NB4 (cell line): ENCODE measurements around the gene APP.
A peak's percentile ranks its signal among the peaks of the same experiment; 100 is the strongest.

Experiments used
- DNase-seq: peaks from one replicate; pipeline ENCODE4 v3.0.0; 2010; ENCODE audit warnings: low read depth
- H3K4me3 ChIP-seq: one replicate; pipeline ENCODE4 v1.5.1; 2011; ENCODE audit warnings: mild to moderate bottlenecking, low read depth, low read length, moderate library complexity
- CTCF ChIP-seq: IDR thresholded peaks from one replicate; pipeline ENCODE4 v1.5.1; 2012; ENCODE audit warnings: low read depth, low read length
- MAX ChIP-seq: IDR thresholded peaks from 2 replicates; pipeline ENCODE4 v1.6.1; 2011; ENCODE audit warnings: low read depth, low read length
- MYC ChIP-seq: IDR thresholded peaks from 2 replicates; pipeline ENCODE4 v1.6.1; 2011; ENCODE audit warnings: low read depth, low read length
- POLR2A ChIP-seq: IDR thresholded peaks from 2 replicates; pipeline ENCODE4 v1.6.1; 2011; ENCODE audit warnings: mild to moderate bottlenecking; ENCODE audit not compliant: insufficient read length; ENCODE audit errors: extremely low read depth

Gene APP

GRCh38 chr21:25885405-25885804 is 285.2 kb downstream of the APP start:
- no peak for TF ChIP-seq POLR2A
- TF ChIP-seq CTCF = no peak
- TF ChIP-seq MAX = no peak
- no peak for TF ChIP-seq MYC
- no peak for DNase-seq
- no peak overlapping the region for H3K4me3 ChIP-seq

GRCh38 chr21:25884311-25884710 is 286.3 kb downstream of the APP start:
- TF ChIP-seq MYC = no peak
- TF ChIP-seq POLR2A = no peak
- TF ChIP-seq CTCF = no peak
- TF ChIP-seq MAX = no peak
- H3K4me3 ChIP-seq = no peak overlapping the region
- DNase-seq = no peak

GRCh38 chr21:25881524-25882376 is 288.8 kb downstream of the APP start:
- H3K4me3 ChIP-seq = no peak overlapping the region
- DNase-seq = peak; percentile 57
- TF ChIP-seq CTCF = peak; percentile 87
- TF ChIP-seq POLR2A = no peak

- no peak for TF ChIP-seq CTCF
- TF ChIP-seq MAX = no peak
- no peak for TF ChIP-seq MYC
- no peak for TF ChIP-seq POLR2A
- no peak overlapping the region for H3K4me3 ChIP-seq
- no peak for DNase-seq
Observed at GRCh38 chr21:25879203-25879602, 291.4 kb downstream of the APP start.

- TF ChIP-seq POLR2A (no peak), MYC (no peak), MAX (no peak), CTCF (no peak)
- DNase-seq = no peak
- no peak overlapping the region for H3K4me3 ChIP-seq
Observed at GRCh38 chr21:25878344-25878743, 292.2 kb downstream of the APP start.
